Measurements from ENCODE around the gene RPP25. TPM values are rescaled to one million over a fixed set of nuclear protein-coding genes. Genes with fewer than 3 reads are reported as not detected.
A peak's percentile ranks its signal among the peaks of the same experiment; 100 is the strongest.

Gene RPP25
- total RNA-seq, 4 donors from 2014 or later = 10.1 to 15.9 (median 13.0) TPM

DNA sequence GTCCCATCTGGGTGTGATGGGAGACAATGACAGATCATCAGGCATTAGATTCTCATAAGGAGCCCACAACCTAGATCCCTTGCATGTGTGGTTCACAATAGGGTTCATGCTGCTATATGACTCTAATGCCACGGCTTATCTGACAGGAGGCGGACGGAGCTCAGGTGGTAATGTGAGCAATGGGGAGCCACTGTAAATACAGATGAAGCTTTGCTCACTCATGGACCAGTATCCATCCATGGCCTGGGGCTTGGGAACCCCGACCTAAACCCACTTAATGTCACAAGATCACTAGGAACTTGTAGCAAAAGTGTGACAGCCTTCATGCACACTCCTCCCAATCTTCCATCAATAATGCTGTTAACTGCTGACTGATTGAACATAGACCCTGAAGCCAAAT is 47.9 kb downstream of the RPP25 start:
- peaks cover 0 to 26% (median 14%) of the 10 kb centered on the region in 4 donors for H3K4me1 ChIP-seq
- H3K4me3 ChIP-seq = no peak overlapping the region
- no peaks in the 10 kb centered on the region for H3K9me3 ChIP-seq
- H3K27ac ChIP-seq = no peak overlapping the region
- no peaks in the 10 kb centered on the region for H3K27me3 ChIP-seq
- H3K36me3 ChIP-seq = peaks cover 0 to 36% (median 6%) of the 10 kb centered on the region in 3 donors
- DNase-seq (ENCODE audit: low spot score in 2 of 2) = no peak
- TF ChIP-seq, protein P1, sequence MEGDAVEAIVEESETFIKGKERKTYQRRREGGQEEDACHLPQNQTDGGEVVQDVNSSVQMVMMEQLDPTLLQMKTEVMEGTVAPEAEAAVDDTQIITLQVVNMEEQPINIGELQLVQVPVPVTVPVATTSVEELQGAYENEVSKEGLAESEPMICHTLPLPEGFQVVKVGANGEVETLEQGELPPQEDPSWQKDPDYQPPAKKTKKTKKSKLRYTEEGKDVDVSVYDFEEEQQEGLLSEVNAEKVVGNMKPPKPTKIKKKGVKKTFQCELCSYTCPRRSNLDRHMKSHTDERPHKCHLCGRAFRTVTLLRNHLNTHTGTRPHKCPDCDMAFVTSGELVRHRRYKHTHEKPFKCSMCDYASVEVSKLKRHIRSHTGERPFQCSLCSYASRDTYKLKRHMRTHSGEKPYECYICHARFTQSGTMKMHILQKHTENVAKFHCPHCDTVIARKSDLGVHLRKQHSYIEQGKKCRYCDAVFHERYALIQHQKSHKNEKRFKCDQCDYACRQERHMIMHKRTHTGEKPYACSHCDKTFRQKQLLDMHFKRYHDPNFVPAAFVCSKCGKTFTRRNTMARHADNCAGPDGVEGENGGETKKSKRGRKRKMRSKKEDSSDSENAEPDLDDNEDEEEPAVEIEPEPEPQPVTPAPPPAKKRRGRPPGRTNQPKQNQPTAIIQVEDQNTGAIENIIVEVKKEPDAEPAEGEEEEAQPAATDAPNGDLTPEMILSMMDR (IDR thresholded peaks at IDR 0.05) = no peak
- TF ChIP-seq POLR2A (IDR thresholded peaks at IDR 0.05) (no peak), EP300 (IDR thresholded peaks at IDR 0.05) (no peak)
- WGBS, 2 donors = 95 to 100% methylated on average over 4 of the region's 4 CpGs

DNA sequence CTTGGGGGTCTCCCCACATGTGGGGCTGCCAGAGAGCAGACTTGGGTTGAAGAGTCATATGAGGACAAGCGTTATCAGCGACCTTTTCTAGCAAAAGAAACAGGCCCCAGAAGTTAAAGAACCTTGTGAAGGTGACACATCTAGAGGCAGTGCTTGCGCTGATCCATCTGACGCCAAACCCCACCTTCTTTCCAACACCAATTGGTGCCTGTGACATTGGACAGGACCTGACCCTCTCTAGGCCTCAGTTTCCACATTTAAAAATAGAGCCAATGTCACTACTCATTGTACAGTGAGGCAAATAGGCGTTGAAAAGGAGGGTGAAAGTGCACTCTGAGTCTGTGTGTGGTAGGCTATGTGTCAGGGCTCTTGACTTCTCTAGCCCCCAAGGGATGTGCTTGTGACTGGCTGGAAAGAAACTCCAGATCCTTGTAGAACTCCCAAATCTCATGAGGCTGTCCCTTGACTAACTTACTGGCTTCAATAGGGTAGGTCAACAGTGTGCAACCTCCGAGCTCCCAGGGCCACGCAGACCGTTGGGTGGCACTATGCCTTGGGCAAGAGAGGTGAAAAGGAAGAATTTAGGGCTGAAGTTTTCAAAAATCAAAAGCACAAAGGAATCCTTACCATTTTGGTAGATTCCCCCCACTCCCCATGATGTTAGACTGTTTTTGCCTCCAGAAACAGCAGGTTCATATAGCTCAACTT is 49.3 kb downstream of the RPP25 start:
- TF ChIP-seq, protein P1 (IDR thresholded peaks at IDR 0.05) = no peak
- TF ChIP-seq POLR2A (IDR thresholded peaks at IDR 0.05) = no peak
- H3K4me3 ChIP-seq = peak overlapping the region; percentile 59 to 94 (median 76)
- H3K4me1 ChIP-seq = peaks cover 0 to 32% (median 14%) of the 10 kb centered on the region in 4 donors
- peak overlapping the region; percentile 72 to 96 (median 90) for H3K27ac ChIP-seq
- H3K27me3 ChIP-seq = no peaks in the 10 kb centered on the region
- 33 to 40% methylated on average over 8 of the region's 8 CpGs for WGBS, 2 donors
- peaks cover 0 to 36% (median 8%) of the 10 kb centered on the region in 3 donors for H3K36me3 ChIP-seq
- DNase-seq (ENCODE audit: low spot score in 2 of 2) = no peak
- no peaks in the 10 kb centered on the region for H3K9me3 ChIP-seq

DNA sequence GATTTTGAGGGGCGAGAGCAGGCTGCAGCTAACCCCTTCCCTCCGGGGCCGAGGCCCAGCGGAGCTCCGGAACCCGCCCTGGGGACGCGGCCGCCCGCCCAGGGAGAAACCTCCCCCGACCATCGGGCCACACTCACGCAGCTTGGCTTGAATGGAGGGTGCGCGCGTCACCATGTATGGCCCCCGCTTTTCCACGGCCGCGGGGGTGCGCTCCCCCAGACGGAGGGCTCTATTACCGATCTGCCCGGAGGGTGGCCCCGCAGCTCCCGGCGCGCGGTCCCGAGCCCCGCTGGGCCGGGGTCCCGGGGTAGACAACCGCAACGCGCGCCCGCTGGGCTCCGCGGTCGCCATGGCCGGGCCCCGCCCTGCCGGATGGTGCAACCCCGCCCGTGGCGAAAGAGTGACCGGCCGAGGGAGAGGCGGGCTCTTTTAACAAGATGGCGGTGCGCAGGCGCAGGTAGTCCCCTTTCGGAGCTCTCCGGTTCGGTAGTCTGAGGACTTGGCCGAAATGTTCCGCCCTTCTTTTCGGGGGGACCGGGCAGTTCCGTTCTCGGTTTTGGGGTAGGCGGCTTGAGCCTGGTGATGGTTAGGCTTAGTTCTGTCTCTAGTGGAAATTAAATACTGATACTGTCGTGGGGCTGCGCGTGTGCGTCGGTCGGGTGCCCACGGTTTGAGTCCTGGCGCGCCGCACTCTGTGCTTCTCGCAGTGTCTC is 50.0 kb downstream of the RPP25 start, which contains the start of gene FAM219B:
TSS of gene FAM219B (minus strand) at position 402 of the 713 bp plus-strand sequence. CDS start at position 351, 51 bp downstream.
- DNase-seq (ENCODE audit: low spot score in 2 of 2) = peak; percentile 85 to 88
- H3K27me3 ChIP-seq = no peaks in the 10 kb centered on the region
- 0 to 1% methylated on average over 44 to 61 of the region's 74 CpGs for WGBS, 2 donors
- H3K27ac ChIP-seq = peak within 1 kb of the TSS; percentile 72 to 96 (median 90)
- TF ChIP-seq, protein P1 (IDR thresholded peaks at IDR 0.05) = peak in 1 of 5 experiments; percentile 38
- TF ChIP-seq POLR2A (IDR thresholded peaks at IDR 0.05) (peak; percentile 76 to 93), EP300 (IDR thresholded peaks at IDR 0.05) (peak; percentile 42 to 87)
- H3K4me3 ChIP-seq = peak within 1 kb of the TSS; percentile 59 to 94 (median 76)
- H3K36me3 ChIP-seq = peaks cover 0 to 34% (median 12%) of the 10 kb centered on the region in 3 donors
- peaks cover 0 to 39% (median 15%) of the 10 kb centered on the region in 4 donors for H3K4me1 ChIP-seq
- H3K9me3 ChIP-seq = no peaks in the 10 kb centered on the region

DNA sequence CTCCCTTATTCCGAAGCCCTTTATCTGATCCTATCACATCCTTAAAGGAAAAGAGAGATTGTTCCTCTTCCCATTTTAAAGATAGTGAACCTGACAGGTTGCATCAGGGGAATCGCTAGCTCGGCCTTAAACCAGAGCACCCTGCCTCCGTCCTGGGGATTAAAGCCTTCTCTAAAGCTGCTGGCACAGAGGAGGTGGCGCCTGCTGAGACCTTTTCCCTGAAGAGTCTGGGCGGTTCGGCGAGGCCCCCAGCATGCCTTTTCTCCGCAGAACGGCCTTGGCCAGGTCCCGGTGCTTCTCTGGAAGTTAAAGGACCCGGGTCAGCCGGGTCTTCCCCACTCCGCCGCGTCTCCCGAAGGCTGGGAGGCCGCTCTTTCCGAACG is 50.5 kb downstream of the RPP25 start:
- Histone ChIP-seq H3K27me3 (no peaks in the 10 kb centered on the region), H3K9me3 (no peaks in the 10 kb centered on the region), H3K36me3 (peaks cover 0 to 37% (median 12%) of the 10 kb centered on the region in 3 donors), H3K4me1 (peaks cover 0 to 45% (median 17%) of the 10 kb centered on the region in 4 donors), H3K27ac (peak overlapping the region; percentile 72 to 96 (median 90)), H3K4me3 (peak overlapping the region; percentile 59 to 94 (median 76))
- TF ChIP-seq POLR2A (IDR thresholded peaks at IDR 0.05) = no peak
- TF ChIP-seq, protein P1 (IDR thresholded peaks at IDR 0.05) = no peak
- TF ChIP-seq EP300 (IDR thresholded peaks at IDR 0.05) = no peak
- no peak for DNase-seq (ENCODE audit: low spot score in 2 of 2)
- 0 to 1% methylated on average over 17 to 19 of the region's 20 CpGs for WGBS, 2 donors

Small RNAs within 50 kb of the gene (small RNA-seq; reads per million reads assigned to genes)
- gene RF00019 = not detected

Other genes with a start within 250 kb of the RPP25 start
- gene CYP1A1, start 231.2 kb downstream of the RPP25 start, total RNA-seq = 1 to 10 TPM in 3 of 4 donors, under 1 TPM in 1; 0.44 to 5.1 (median 2.9) TPM
- gene CYP1A2, start 207.9 kb downstream of the RPP25 start, total RNA-seq = not detected
- 10 to 100 TPM; 14.9 to 56.4 (median 24.5) TPM for gene CSK, start 174.7 kb downstream of the RPP25 start, total RNA-seq
- under 1 TPM in 1 of 4 donors, not detected in 3; 0.42 TPM for gene LMAN1L, start 143.9 kb downstream of the RPP25 start, total RNA-seq
- not detected for gene CPLX3, start 130.1 kb downstream of the RPP25 start, total RNA-seq
- 10 to 100 TPM; 42.6 to 86.7 (median 48.9) TPM for gene ULK3, start 113.6 kb downstream of the RPP25 start, total RNA-seq
- 10 to 100 TPM; 47.6 to 72.0 (median 65.7) TPM for gene SCAMP2, start 83.4 kb downstream of the RPP25 start, total RNA-seq
- 10 to 100 TPM; 42.4 to 79.3 (median 60.8) TPM for gene MPI, start 66.7 kb downstream of the RPP25 start, total RNA-seq
- gene FAM219B, start 49.9 kb downstream of the RPP25 start, total RNA-seq = 10 to 100 TPM; 59.4 to 84.6 (median 80.7) TPM
- 10 to 100 TPM; 27.8 to 51.3 (median 32.1) TPM for gene COX5A, start 18.7 kb downstream of the RPP25 start, total RNA-seq
- 10 to 100 TPM in 2 of 4 donors, 1 to 10 TPM in 2; 1.5 to 14.1 (median 8.8) TPM for gene SCAMP5, start 38.8 kb upstream of the RPP25 start, total RNA-seq
- 10 to 100 TPM; 19.8 to 42.5 (median 36.4) TPM for gene PPCDC, start 66.8 kb upstream of the RPP25 start, total RNA-seq
- gene C15orf39, start 245.1 kb upstream of the RPP25 start, total RNA-seq = 10 to 100 TPM; 13.8 to 20.1 (median 17.2) TPM

Data from tibial nerve (tissue), 4 donors.